Left lung (tissue), 10 donors: ENCODE data around the gene DHRS9. TPM values are rescaled to one million over a fixed set of nuclear protein-coding genes. Genes with fewer than 3 reads are reported as not detected.

ENCODE experiments used
- ATAC-seq: fragments of 200-7000 bp; cut with Tn5 transposase; one replicate; pipeline ENCODE4 v1.9.1; 2020; ENCODE audit warnings: moderate library complexity
- DNase-seq, 4 donors: peaks; one replicate each; pipeline ENCODE4 v3.0.0-alpha.2; 2013 to 2020
- H3K27ac ChIP-seq, 2 donors: fragments of 200-600 bp; sonication (generic) in 1 of 2; one replicate each; pipeline versions ENCODE4 v1.5.0 to v1.8.0; 2020 to 2021
- H3K27me3 ChIP-seq, 2 donors: fragments of 200-600 bp; sonication (generic) in 1 of 2; one replicate each; pipeline versions ENCODE4 v1.5.0 to v1.8.0; 2020 to 2021
- H3K36me3 ChIP-seq, 2 donors: fragments of 200-600 bp; sonication (generic) in 1 of 2; one replicate each; pipeline versions ENCODE4 v1.5.0 to v1.8.0; 2020 to 2021
- H3K4me1 ChIP-seq, 2 donors: fragments of 200-600 bp; one replicate each; pipeline ENCODE4 v1.8.0; 2021
- H3K4me3 ChIP-seq, 2 donors: fragments of 200-600 bp; sonication (generic) in 1 of 2; one replicate each; pipeline versions ENCODE4 v1.5.0 to v1.8.0; 2020 to 2021; ENCODE audit warnings: mild to moderate bottlenecking in 1 of 2
- H3K9me3 ChIP-seq, 2 donors: fragments of 200-600 bp; sonication (generic) in 1 of 2; one replicate each; pipeline versions ENCODE4 v1.5.0 to v1.8.0; 2020 to 2021
- CTCF ChIP-seq, 2 donors: fragments of 200-600 bp; sonication (generic) in 1 of 2; IDR thresholded peaks; one replicate each; pipeline versions ENCODE4 v1.5.0 to v1.8.0; 2021; ENCODE audit warnings: antibody characterized with exemption in 2 of 2
- intact Hi-C, 2 donors: fragments of 100-400 bp; cut with DNase I; formaldehyde crosslinking; loops; one replicate each; pipeline versions ENCODE4 v1.11.2 to v1.14.2; 2022
- polyA plus RNA-seq, 6 donors: library from polyadenylated mRNA; unstranded; fragments of 120-200 nt; gene quantifications; one replicate each; pipeline ENCODE4 v1.2.1, GENCODE V29; 2013; ENCODE audit not compliant: insufficient read length in 6 of 6
- total RNA-seq, 2 donors: library from RNA; stranded (reverse); fragmentation: NEBNext Ultra II Directional; extraction: Animal tissue kit (Norgen Biotek cat#: 25700); gene quantifications; one replicate each; pipeline ENCODE4 v1.2.1, GENCODE V29; 2021
- donor health status: DM: no; HTN: yes; CAD: no.
- donor health status: DM: no; HTN: no; CAD: no.

Gene DHRS9
- total and polyA plus RNA-seq, 8 donors: 0.34 to 8.5 (median 0.68) TPM

- Histone ChIP-seq H3K27ac (peak overlapping the region in 1 of 2 donors; percentile 61), H3K4me3 (no peak overlapping the region), H3K4me1 (peaks cover 0 to 20% of the 10 kb centered on the region in 2 donors), H3K36me3 (no peaks in the 10 kb centered on the region), H3K27me3 (no peaks in the 10 kb centered on the region), H3K9me3 (peaks cover 0 to 14% of the 10 kb centered on the region in 2 donors)
- intact Hi-C loops: no loop called here
- ATAC-seq (peak; percentile 47), DNase-seq (no peak)
- TF ChIP-seq CTCF (IDR thresholded peaks at IDR 0.05): no peak
Observed at GRCh38 chr2:169038338-169038757, 31.0 kb upstream of the DHRS9 start.

GRCh38 chr2:169039702-169040101, 29.7 kb upstream of the DHRS9 start:
- Histone ChIP-seq H3K4me3 (no peak overlapping the region), H3K36me3 (no peaks in the 10 kb centered on the region), H3K9me3 (peaks cover 0 to 26% of the 10 kb centered on the region in 2 donors), H3K4me1 (peaks cover 0 to 20% of the 10 kb centered on the region in 2 donors), H3K27me3 (no peaks in the 10 kb centered on the region), H3K27ac (no peak overlapping the region)
- DNase-seq: no peak
- TF ChIP-seq CTCF (IDR thresholded peaks at IDR 0.05): no peak
- intact Hi-C loops: no loop called here
- no peak for ATAC-seq

DNA sequence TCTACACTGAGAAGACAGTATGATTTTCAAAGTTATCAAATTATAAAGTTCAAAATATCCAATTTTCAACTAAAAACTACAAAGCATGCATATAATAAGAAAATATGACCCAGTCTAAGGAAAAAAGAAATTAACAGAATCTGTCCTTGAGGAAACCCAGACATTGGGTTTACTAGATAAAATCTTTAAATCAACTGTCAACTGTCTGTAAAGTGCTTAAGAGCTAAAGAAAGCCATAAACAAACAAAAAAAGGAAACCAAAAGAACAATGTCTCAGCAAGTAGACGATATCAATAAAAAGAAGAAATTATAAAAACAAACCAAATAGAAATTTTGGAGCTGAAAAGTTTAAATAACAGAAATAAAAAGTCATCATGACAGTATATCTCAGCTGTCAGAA, 27.8 kb upstream of the DHRS9 start:
- Histone ChIP-seq H3K27me3 (no peaks in the 10 kb centered on the region), H3K36me3 (no peaks in the 10 kb centered on the region), H3K4me1 (peaks cover 0 to 20% of the 10 kb centered on the region in 2 donors), H3K9me3 (peaks cover 0 to 29% of the 10 kb centered on the region in 2 donors), H3K4me3 (no peak overlapping the region), H3K27ac (no peak overlapping the region)
- no peak for TF ChIP-seq CTCF (IDR thresholded peaks at IDR 0.05)
- intact Hi-C loops: no loop called here
- no peak for DNase-seq
- ATAC-seq: no peak

DNA sequence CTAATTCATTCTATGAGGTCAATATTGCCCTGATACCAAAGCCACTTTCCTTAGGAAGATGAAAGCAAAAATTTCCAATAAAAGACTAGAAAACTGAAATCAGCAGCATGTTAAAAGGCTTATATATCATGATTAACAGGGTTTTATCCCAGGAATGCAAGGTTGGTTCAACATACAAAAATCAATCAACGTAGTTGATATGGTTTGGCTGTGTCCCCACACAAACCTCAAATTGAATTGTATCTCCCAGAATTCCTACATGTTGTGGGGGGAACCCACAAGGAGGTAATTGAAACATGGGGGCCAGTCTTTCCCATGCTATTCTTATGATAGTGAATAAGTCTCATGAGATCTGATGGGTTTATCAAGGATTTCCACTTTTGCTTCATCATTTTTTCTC, 26.5 kb upstream of the DHRS9 start:
- intact Hi-C loops: no loop called here
- H3K4me3 ChIP-seq: no peak overlapping the region
- peaks cover 0 to 12% of the 10 kb centered on the region in 2 donors for H3K4me1 ChIP-seq
- no peak overlapping the region for H3K27ac ChIP-seq
- DNase-seq (no peak), ATAC-seq (no peak)
- H3K9me3 ChIP-seq: peaks cover 0 to 29% of the 10 kb centered on the region in 2 donors
- H3K36me3 ChIP-seq: no peaks in the 10 kb centered on the region
- no peak for TF ChIP-seq CTCF (IDR thresholded peaks at IDR 0.05)
- H3K27me3 ChIP-seq: no peaks in the 10 kb centered on the region

- DNase-seq (no peak), ATAC-seq (no peak)
- peaks cover 0 to 29% of the 10 kb centered on the region in 2 donors for H3K9me3 ChIP-seq
- H3K27ac ChIP-seq: no peak overlapping the region
- no peak overlapping the region for H3K4me3 ChIP-seq
- TF ChIP-seq CTCF (IDR thresholded peaks at IDR 0.05): no peak
- no peaks in the 10 kb centered on the region for H3K27me3 ChIP-seq
- H3K36me3 ChIP-seq: no peaks in the 10 kb centered on the region
- H3K4me1 ChIP-seq: no peaks in the 10 kb centered on the region
- intact Hi-C loops: no loop called here
Observed at GRCh38 chr2:169046440-169047151, 22.8 kb upstream of the DHRS9 start.
